ENCODE data around the gene BFSP2.
A peak's percentile ranks its signal among the peaks of the same experiment; 100 is the strongest.
"Not testable (repeated sequence)": the region's sequence is repeated elsewhere in the genome, so short reads cannot be mapped to it uniquely, and the experiment has no call there.

BFSP2 gene

GRCh38 chr3:133475245-133476010 is 75.6 kb downstream of the BFSP2 start:
- CTCF ChIA-PET, result no interaction called here
- H3K27ac ChIP-seq, result no peak overlapping the region
- TF ChIP-seq CTCF (conservative IDR thresholded peaks at IDR 0.05; ENCODE audit: low read depth), result no peak
- POLR2A ChIA-PET (ENCODE audit: low non-redundant PET), result no interaction called here
- DNase-seq (ENCODE audit: low spot score), result no peak

GRCh38 chr3:133476971-133477375 is 77.1 kb downstream of the BFSP2 start:
- POLR2A ChIA-PET (ENCODE audit: low non-redundant PET), result no interaction called here
- no peak overlapping the region for H3K27ac ChIP-seq

GRCh38 chr3:133477487-133477886 is 77.6 kb downstream of the BFSP2 start:
- H3K27ac ChIP-seq, result no peak overlapping the region
- no peak for TF ChIP-seq CTCF (conservative IDR thresholded peaks at IDR 0.05; ENCODE audit: low read depth)
- ChIA-PET POLR2A (ENCODE audit: low non-redundant PET) (no interaction called here), CTCF (interaction anchor here (0.6 kb wide), 1 partner anchor 31 kb away, joined by 3 read pairs; no protein-coding TSS in a partner anchor)
- no peak for DNase-seq (ENCODE audit: low spot score)

More at GRCh38 chr3:133476971-133477375, 77.1 kb downstream of the BFSP2 start:
- no peak for TF ChIP-seq CTCF (conservative IDR thresholded peaks at IDR 0.05; ENCODE audit: low read depth)
- DNase-seq (ENCODE audit: low spot score), result no peak
- CTCF ChIA-PET, result no interaction called here

GRCh38 chr3:133478624-133479023 is 78.8 kb downstream of the BFSP2 start:
- H3K27ac ChIP-seq, result no peak overlapping the region
- no peak for TF ChIP-seq CTCF (conservative IDR thresholded peaks at IDR 0.05; ENCODE audit: low read depth)
- ChIA-PET CTCF (interaction anchor here (0.6 to 0.7 kb wide), 3 partner anchors 16 to 748 kb away, joined by 3 read pairs; partner anchors contain the start of gene BFSP2), POLR2A (ENCODE audit: low non-redundant PET) (no interaction called here)
- no peak for DNase-seq (ENCODE audit: low spot score)

- no peak for DNase-seq (ENCODE audit: low spot score)
- ChIA-PET POLR2A (ENCODE audit: low non-redundant PET) (no interaction called here), CTCF (no interaction called here)
- no peak for TF ChIP-seq CTCF (conservative IDR thresholded peaks at IDR 0.05; ENCODE audit: low read depth)
- no peak overlapping the region for H3K27ac ChIP-seq
Observed at GRCh38 chr3:133479401-133479800, 79.5 kb downstream of the BFSP2 start.

GRCh38 chr3:133479895-133480669 is 80.2 kb downstream of the BFSP2 start:
- CTCF ChIA-PET, result interaction anchor here (0.7 kb wide), 1 partner anchor 894 kb away, joined by 5 read pairs; the partner anchor contains the start of gene AMOTL2
- POLR2A ChIA-PET (ENCODE audit: low non-redundant PET), result no interaction called here
- no peak overlapping the region for H3K27ac ChIP-seq
- TF ChIP-seq CTCF (conservative IDR thresholded peaks at IDR 0.05; ENCODE audit: low read depth), result no peak
- DNase-seq (ENCODE audit: low spot score), result peak; percentile 78

- DNase-seq (ENCODE audit: low spot score); H3K27ac ChIP-seq; CTCF ChIA-PET; POLR2A ChIA-PET (ENCODE audit: low non-redundant PET): not testable (repeated sequence)
Observed at GRCh38 chr3:133482474-133482873, 82.6 kb downstream of the BFSP2 start.
